SK-N-MC (cell line): ENCODE measurements around the gene DIO1.

ENCODE experiments used
- DNase-seq: peaks from one replicate; pipeline ENCODE4 v3.0.0-alpha.2; 2011; ENCODE audit warnings: low read depth, low spot score
- H3K27ac ChIP-seq: fragments of 200-600 bp; sonication (generic); 2 replicates; pipeline ENCODE4 v1.5.1; 2016; ENCODE audit warnings: mixed run types
- H3K36me3 ChIP-seq: fragments of 200-600 bp; sonication (generic); 2 replicates; pipeline ENCODE4 v1.6.1; 2017; ENCODE audit warnings: antibody characterized with exemption, low read length, mixed read lengths; ENCODE audit not compliant: insufficient read depth
- H3K4me3 ChIP-seq: fragments of 200-600 bp; sonication (generic); 2 replicates; pipeline ENCODE4 v1.5.1; 2016
- H3K9ac ChIP-seq: fragments of 200-600 bp; sonication (generic); 2 replicates; pipeline ENCODE4 v1.8.0; 2017; ENCODE audit warnings: mixed run types, mixed read lengths; ENCODE audit not compliant: insufficient read length
- H3K9me3 ChIP-seq: fragments of 200-600 bp; sonication (generic); 2 replicates; pipeline ENCODE4 v1.6.1; 2017; ENCODE audit warnings: low read depth, mild to moderate bottlenecking, antibody characterized with exemption, low read length, moderate library complexity, mixed read lengths
- EZH2 ChIP-seq: fragments of 200-600 bp; sonication (generic); IDR thresholded peaks from one replicate; pipeline ENCODE4 v1.6.1; 2017; ENCODE audit warnings: antibody characterized with exemption
- FOXP2 ChIP-seq: optimal IDR thresholded peaks from 2 replicates; pipeline ENCODE3; 2011; ENCODE audit warnings: mild to moderate bottlenecking, moderate library complexity; ENCODE audit not compliant: insufficient read depth; ENCODE audit errors: extremely low read length, control extremely low read depth
- POLR2AphosphoS5 ChIP-seq: IDR thresholded peaks from 2 replicates; pipeline ENCODE4 v1.6.1; 2012; ENCODE audit warnings: mild to moderate bottlenecking, low read depth, low read length, borderline replicate concordance

DIO1 gene

GRCh38 chr1:53929246-53929960, 35.4 kb downstream of the DIO1 start:
- no peak for DNase-seq

GRCh38 chr1:53930932-53931331, 36.9 kb downstream of the DIO1 start:
- TF ChIP-seq EZH2 = no peak
- no peak for TF ChIP-seq POLR2AphosphoS5
- no peak for TF ChIP-seq FOXP2
- DNase-seq = no peak
- peaks cover 70% of the 10 kb centered on the region for H3K36me3 ChIP-seq
- no peak overlapping the region for H3K9ac ChIP-seq
- no peak overlapping the region for H3K4me3 ChIP-seq
- 0 out of 2 replicates have a peak, but pooled peaks cover 6% of the 10 kb centered on the region for H3K9me3 ChIP-seq
- H3K27ac ChIP-seq = no peak overlapping the region

More at GRCh38 chr1:53929246-53929960, 35.4 kb downstream of the DIO1 start:
- Histone ChIP-seq H3K9ac (no peak overlapping the region), H3K4me3 (no peak overlapping the region), H3K9me3 (0 out of 2 replicates have a peak, but pooled peaks cover 3% of the 10 kb centered on the region), H3K36me3 (peaks cover 56% of the 10 kb centered on the region), H3K27ac (no peak overlapping the region)
- TF ChIP-seq EZH2 = no peak
- TF ChIP-seq POLR2AphosphoS5 = no peak
- TF ChIP-seq FOXP2 = no peak

- no peak overlapping the region for H3K9ac ChIP-seq
- no peak overlapping the region for H3K27ac ChIP-seq
- H3K9me3 ChIP-seq = 0 out of 2 replicates have a peak, but pooled peaks cover 6% of the 10 kb centered on the region
- peaks cover 75% of the 10 kb centered on the region for H3K36me3 ChIP-seq
- no peak for DNase-seq
- no peak for TF ChIP-seq FOXP2
- no peak for TF ChIP-seq EZH2
- no peak for TF ChIP-seq POLR2AphosphoS5
- no peak overlapping the region for H3K4me3 ChIP-seq
Measured at GRCh38 chr1:53931523-53931922, 37.5 kb downstream of the DIO1 start.

DNA sequence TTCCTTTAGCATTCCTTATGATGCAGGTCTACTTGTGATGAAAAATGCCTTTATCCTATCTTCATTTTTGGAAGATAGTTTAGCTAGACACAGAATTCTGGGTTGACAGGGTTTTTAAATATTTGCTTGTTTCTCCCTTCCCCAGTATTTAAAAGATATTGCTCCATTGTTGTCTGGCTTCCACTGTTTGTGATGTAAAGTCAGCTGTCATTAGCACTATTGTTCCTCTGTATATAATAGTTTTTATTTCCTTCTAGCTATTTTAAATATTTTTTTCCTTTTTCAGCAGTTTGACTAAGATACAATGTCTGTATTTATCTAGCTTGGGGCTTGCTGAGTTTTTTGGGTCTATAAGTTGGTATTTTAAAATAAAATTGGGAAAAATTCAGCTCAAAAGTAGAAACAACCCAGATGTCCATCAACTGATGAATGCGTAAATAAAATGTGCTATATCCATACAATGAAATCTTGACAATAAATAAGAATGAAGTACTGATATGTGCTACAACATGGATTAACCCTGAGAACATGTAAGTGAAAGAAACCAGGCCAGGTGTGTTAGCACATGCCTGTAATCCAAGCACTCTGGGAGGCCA, 40.3 kb downstream of the DIO1 start:
- DNase-seq = no peak
- TF ChIP-seq EZH2 = no peak
- TF ChIP-seq FOXP2 = no peak
- TF ChIP-seq POLR2AphosphoS5 = no peak
- 0 out of 2 replicates have a peak, but pooled peaks cover 6% of the 10 kb centered on the region for H3K9me3 ChIP-seq
- no peak overlapping the region for H3K9ac ChIP-seq
- no peak overlapping the region for H3K27ac ChIP-seq
- peaks cover 73% of the 10 kb centered on the region for H3K36me3 ChIP-seq
- H3K4me3 ChIP-seq = no peak overlapping the region

DNA sequence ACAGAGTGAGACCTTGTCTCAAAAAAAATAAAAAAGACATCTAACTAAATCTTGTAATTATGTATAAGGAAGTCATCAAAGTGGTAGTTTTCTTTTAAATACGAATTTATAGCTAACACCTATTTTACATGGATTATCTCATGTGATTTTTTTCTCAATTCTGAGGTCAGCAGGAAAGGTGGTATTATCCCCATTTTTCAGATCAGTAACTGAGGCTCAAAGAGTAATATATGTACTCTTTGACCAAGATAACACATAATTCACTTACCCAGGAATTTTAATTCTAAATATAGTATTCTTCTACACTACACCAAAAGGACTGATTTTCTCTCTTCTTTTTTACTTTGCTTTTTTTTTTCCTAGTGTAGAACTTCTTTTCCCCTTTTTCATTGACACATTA, 42.4 kb downstream of the DIO1 start:
- Histone ChIP-seq H3K27ac (no peak overlapping the region), H3K4me3 (no peak overlapping the region), H3K9me3 (0 out of 2 replicates have a peak, but pooled peaks cover 6% of the 10 kb centered on the region), H3K36me3 (peaks cover 79% of the 10 kb centered on the region), H3K9ac (no peak overlapping the region)
- TF ChIP-seq FOXP2 = no peak
- no peak for TF ChIP-seq EZH2
- TF ChIP-seq POLR2AphosphoS5 = no peak
- DNase-seq = no peak

DNA sequence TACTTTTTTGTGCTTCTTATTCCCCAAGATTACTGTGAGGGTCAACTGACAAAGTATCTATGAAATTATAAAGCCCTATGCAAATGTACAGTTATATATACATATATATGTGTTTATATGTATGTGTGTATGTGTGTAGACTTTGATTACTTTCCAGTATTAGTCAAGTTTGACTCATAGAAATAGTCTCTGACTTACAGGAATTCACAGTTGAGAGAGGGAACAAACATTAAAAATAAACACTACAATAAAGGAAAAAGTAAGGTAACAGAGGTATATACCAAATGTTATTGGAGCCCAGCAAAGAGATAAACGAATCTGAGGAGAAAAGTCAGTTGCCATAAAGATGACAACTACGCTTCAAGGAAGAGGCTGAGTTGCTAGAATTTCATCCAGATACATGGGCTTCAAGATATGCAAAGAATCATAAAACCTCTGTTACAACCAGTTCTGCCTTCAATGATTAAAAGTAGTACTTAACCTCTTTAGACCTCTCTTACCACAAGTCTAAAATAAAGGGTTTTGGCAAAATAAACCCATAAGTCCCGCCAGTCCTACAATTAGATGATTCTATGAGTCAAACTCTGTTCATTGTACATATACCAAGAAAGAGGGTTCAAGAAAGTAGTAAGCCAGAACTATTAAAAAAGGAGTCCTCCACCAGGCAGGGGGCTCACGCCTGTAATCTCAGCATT, 44.3 kb downstream of the DIO1 start:
- H3K9ac ChIP-seq = no peak overlapping the region
- no peak overlapping the region for H3K4me3 ChIP-seq
- peaks cover 69% of the 10 kb centered on the region for H3K36me3 ChIP-seq
- no peak for DNase-seq
- 0 out of 2 replicates have a peak, but pooled peaks cover 6% of the 10 kb centered on the region for H3K9me3 ChIP-seq
- no peak for TF ChIP-seq POLR2AphosphoS5
- no peak for TF ChIP-seq FOXP2
- no peak for TF ChIP-seq EZH2
- H3K27ac ChIP-seq = no peak overlapping the region

DNA sequence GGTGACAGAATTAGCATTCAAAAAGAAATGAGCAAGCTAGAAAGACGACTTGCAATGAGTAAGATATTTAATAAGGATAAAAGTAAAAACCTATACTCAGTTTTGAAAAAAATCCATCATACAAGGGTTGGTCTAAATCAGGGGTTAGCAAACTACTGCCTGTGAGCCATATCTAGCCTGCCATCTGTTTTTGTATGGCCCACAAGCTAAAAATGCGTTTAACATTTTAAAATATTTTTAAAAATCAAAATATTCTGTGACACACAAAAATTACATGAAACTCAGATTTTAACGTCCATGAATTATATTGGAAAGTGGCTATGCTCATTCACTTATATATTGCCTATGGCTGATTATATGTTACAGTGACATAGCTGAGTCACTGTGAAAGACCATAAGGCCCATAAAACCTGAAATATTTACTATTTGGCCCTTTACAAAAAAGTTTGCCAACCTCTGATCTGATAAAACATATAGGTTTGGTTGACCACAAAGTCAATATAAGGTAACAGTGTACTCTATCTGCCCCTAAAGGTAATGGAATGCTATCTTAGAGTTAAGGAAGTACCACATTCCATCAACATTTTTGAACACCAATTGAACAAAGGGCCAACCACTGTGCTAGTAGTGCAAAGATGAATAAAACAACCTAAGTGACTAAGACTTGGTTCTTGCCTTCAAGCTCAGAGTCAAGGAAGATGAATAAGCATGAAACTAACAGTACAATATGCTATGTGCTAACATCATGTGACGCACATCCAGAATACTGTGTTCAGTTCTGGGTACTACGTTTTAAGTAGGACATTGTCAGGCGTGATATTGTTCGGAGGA, 48.4 kb downstream of the DIO1 start:
- Histone ChIP-seq H3K4me3 (no peak overlapping the region), H3K9ac (no peak overlapping the region)

GRCh38 chr1:53943090-53943489, 49.1 kb downstream of the DIO1 start:
- TF ChIP-seq FOXP2 = no peak
- TF ChIP-seq EZH2 = no peak
- TF ChIP-seq POLR2AphosphoS5 = no peak
- DNase-seq = no peak
- Histone ChIP-seq H3K9me3 (no peaks in the 10 kb centered on the region), H3K27ac (no peak overlapping the region), H3K9ac (no peak overlapping the region), H3K36me3 (peaks cover 28% of the 10 kb centered on the region), H3K4me3 (no peak overlapping the region; the same call in 1 of the 2 replicates)

More for the DNA sequence above, 48.4 kb downstream of the DIO1 start:
- no peak for TF ChIP-seq POLR2AphosphoS5
- TF ChIP-seq EZH2 = no peak
- TF ChIP-seq FOXP2 = no peak
- Histone ChIP-seq H3K27ac (no peak overlapping the region), H3K9me3 (no peaks in the 10 kb centered on the region), H3K36me3 (peaks cover 31% of the 10 kb centered on the region)
- DNase-seq = no peak
